Effector memory CD8-positive, alpha-beta T cell (primary cell): ENCODE results near the gene CD59.

Source experiments
- ATAC-seq: fragments of 150-1000 bp; cut with Tn5 transposase; replicated peaks from 2 replicates; pipeline ENCODE4 v1.10.0; 2021; ENCODE audit warnings: mild to moderate bottlenecking, moderate library complexity
- DNase-seq, 3 experiments: peaks; one replicate each; pipeline ENCODE4 v3.0.0; 2021
- H3K27ac Mint-ChIP-seq, 2 donors: one replicate each; pipeline ENCODE4 v1.8.0; 2022; ENCODE audit warnings: mild to moderate bottlenecking in 2 of 2, mixed read lengths in 2 of 2, moderate library complexity in 2 of 2
- H3K27me3 Mint-ChIP-seq, 2 donors: one replicate each; pipeline ENCODE4 v1.8.0; 2022; ENCODE audit warnings: mixed read lengths in 2 of 2
- H3K36me3 Mint-ChIP-seq: one replicate; pipeline ENCODE4 v1.8.0; 2022; ENCODE audit warnings: mild to moderate bottlenecking, moderate library complexity, mixed read lengths; ENCODE audit not compliant: insufficient read depth
- H3K4me1 Mint-ChIP-seq, 2 donors: one replicate each; pipeline ENCODE4 v1.8.0; 2022; ENCODE audit warnings: low read depth in 2 of 2, mixed read lengths in 2 of 2
- H3K4me3 Mint-ChIP-seq, 2 donors: one replicate each; pipeline ENCODE4 v1.8.0; 2022; ENCODE audit warnings: mild to moderate bottlenecking in 2 of 2, mixed read lengths in 2 of 2, moderate library complexity in 2 of 2
- H3K9me3 Mint-ChIP-seq, 2 donors: one replicate each; pipeline ENCODE4 v1.8.0; 2022; ENCODE audit warnings: mixed read lengths in 2 of 2

CD59 gene

DNA sequence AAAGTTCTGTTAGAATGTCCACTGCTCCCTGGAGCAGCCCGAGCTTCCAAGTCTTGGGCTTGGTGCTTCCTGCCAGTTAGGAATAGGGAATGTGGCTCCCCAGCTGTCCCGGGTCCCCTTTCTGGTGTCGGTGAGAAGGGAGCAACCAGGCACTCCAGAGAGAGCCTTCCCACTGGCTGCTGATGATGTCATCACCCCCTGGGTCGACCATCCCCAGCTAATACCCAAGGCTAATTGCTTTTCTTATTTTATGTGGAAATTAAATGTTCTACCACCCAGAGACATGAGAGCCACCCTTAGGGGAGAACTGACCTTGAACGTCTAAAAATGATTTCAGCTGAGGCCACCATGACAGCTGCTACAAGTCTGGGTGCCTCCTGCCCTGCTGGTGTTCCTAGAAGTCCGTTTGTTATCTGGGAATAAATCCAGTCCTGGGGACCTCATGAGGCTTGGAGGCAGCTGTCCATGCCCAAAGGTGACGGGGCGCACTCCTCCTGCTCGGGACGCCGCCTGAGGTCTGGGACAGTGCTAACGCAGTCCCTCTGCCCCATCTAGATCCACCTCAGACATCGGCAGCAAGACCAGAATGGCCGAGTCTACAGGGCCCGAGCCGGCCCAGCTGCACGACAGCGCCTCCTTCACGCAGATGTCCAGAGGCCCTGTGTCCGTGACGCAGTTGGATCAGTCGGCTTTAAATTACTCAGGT, 77.9 kb downstream of the CD59 start:
- no peak overlapping the region for H3K4me3 Mint-ChIP-seq
- H3K36me3 Mint-ChIP-seq = no peaks in the 10 kb centered on the region
- H3K9me3 Mint-ChIP-seq = no peaks in the 10 kb centered on the region
- H3K27ac Mint-ChIP-seq = no peak overlapping the region
- no peak for DNase-seq
- no peaks in the 10 kb centered on the region for H3K4me1 Mint-ChIP-seq
- peaks cover 15 to 47% of the 10 kb centered on the region in 2 donors for H3K27me3 Mint-ChIP-seq
- no peak for ATAC-seq

DNA sequence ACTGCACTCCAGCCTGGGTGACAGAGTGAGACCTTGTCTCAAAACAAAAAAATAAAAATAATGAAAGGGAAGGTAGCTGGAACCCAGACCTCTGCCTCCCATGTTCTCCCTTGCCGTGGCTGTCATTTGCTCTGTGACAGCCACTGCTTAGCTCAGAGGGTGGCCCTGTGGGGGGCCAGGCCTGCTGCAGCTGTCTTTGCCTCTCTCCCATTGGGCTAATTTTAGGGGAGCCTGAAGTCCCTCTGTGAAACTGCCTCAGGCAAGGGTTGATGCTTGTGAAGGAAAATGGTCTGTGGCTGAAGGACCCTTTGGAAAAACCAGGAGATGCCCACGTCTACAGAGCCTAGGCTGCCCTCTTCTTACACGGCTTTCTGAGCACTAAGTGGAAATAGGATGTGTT, 78.5 kb downstream of the CD59 start:
- no peak overlapping the region for H3K27ac Mint-ChIP-seq
- DNase-seq = no peak
- no peaks in the 10 kb centered on the region for H3K36me3 Mint-ChIP-seq
- H3K27me3 Mint-ChIP-seq = peaks cover 15 to 47% of the 10 kb centered on the region in 2 donors
- no peaks in the 10 kb centered on the region for H3K4me1 Mint-ChIP-seq
- ATAC-seq = no peak
- no peaks in the 10 kb centered on the region for H3K9me3 Mint-ChIP-seq
- H3K4me3 Mint-ChIP-seq = no peak overlapping the region

DNA sequence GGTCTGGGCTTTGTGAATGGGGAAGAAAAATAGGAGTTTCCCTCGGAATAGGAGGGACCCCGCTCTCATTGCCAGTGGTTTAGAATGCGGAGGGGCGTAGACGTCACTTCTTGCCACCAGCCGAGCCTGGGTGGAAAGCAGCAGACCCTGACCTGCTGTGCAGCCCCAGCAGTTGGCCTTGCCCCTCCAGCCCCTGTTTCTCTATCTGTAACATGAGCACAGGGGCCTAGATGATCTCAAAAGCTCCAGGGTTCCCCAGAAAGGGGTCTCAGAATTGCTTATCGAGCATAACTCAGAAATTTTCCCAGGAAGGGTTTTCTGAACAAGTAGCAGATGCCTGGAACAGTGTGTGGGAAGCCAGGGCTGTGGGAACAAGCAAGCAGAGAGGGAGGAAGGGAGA, 79.5 kb downstream of the CD59 start:
- Mint-ChIP-seq H3K4me3 (no peak overlapping the region), H3K27ac (no peak overlapping the region), H3K4me1 (no peaks in the 10 kb centered on the region)

DNA sequence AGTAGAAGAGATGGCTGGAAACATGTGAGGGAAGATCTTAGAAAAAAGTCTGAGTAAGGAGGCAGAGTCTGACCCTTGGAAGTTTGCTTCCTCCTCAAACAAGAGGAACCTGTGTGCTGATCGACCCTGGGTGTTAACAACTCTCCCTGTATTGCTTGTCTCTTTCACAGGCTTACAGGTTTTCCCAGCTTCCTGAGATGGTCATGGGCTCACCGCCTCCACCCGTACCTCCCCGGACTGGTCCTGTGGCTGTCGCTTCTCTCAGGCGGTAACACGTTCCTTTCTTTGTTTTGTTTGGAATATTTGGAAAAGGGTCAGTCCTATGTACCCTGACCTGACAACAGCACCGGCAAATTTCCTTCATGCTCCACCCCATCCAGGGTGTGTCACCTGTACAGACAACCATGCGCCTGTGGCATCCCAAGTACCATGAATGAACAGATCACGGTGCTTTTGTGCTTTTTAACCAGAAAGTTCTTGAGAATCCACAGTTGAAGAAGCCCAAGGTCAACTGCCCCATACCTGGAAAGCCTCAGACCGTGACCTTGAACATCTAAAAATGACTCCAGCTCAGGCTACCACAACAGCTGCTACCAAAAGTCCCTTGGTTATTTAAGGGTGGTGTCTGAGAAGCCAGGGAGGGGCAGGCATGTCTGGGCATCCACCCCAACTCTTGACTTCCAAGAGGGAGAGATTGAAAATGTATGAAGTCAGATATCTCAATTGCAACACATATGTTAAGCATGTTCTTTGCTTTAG, 80.2 kb downstream of the CD59 start:
- DNase-seq (no peak), ATAC-seq (no peak)
- Mint-ChIP-seq H3K9me3 (no peaks in the 10 kb centered on the region), H3K36me3 (no peaks in the 10 kb centered on the region), H3K4me1 (no peaks in the 10 kb centered on the region), H3K27ac (no peak overlapping the region), H3K27me3 (peaks cover 17 to 55% of the 10 kb centered on the region in 2 donors), H3K4me3 (no peak overlapping the region)

More for the DNA sequence above, 79.5 kb downstream of the CD59 start:
- H3K9me3 Mint-ChIP-seq = no peaks in the 10 kb centered on the region
- DNase-seq = no peak
- H3K27me3 Mint-ChIP-seq = peaks cover 15 to 50% of the 10 kb centered on the region in 2 donors
- H3K36me3 Mint-ChIP-seq = no peaks in the 10 kb centered on the region
- ATAC-seq = no peak

DNA sequence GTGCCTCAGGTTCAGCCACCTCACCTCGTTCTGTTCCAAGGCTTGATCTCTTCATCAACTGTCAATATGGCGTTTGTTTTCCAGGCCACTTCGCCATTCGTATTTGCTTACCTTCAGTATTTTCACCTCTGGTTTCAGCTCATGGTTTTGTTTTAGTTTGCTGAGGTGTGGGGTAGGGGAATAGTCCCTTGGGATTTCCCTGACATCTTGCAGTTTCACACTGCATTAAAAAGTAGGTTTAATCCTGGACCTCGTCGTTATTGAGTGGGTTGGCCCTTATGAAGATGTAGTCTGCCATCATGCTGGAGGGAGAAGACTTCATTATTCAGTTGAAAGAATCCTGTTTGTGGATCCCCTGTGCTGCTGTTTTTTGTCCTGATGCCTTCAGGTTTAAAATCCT, 81.6 kb downstream of the CD59 start:
- DNase-seq = no peak
- ATAC-seq = no peak
- Mint-ChIP-seq H3K27me3 (peaks cover 24 to 56% of the 10 kb centered on the region in 2 donors), H3K4me3 (no peak overlapping the region), H3K9me3 (no peaks in the 10 kb centered on the region), H3K4me1 (no peaks in the 10 kb centered on the region), H3K27ac (no peak overlapping the region), H3K36me3 (no peaks in the 10 kb centered on the region)
